HCT116 (cell line): Measurements from ENCODE around the gene LDLR. TPM values are rescaled to one million over a fixed set of nuclear protein-coding genes. Genes with fewer than 3 reads are reported as not detected.

ENCODE experiments used
- CBX3 ChIP-seq: IDR thresholded peaks from 2 replicates; pipeline ENCODE4 v1.6.1; 2012; ENCODE audit warnings: low read depth
- EGR1 ChIP-seq: IDR thresholded peaks from 2 replicates; pipeline ENCODE4 v1.6.1; 2012; ENCODE audit warnings: low read depth
- ELF1 ChIP-seq: IDR thresholded peaks from 2 replicates; pipeline ENCODE4 v1.6.1; 2012; ENCODE audit warnings: low read depth, borderline replicate concordance
- EZH2 ChIP-seq: fragments of 200-600 bp; sonication (generic); IDR thresholded peaks from 2 replicates; pipeline ENCODE4 v1.6.1; 2017; ENCODE audit warnings: antibody characterized with exemption, mixed run types
- POLR2A ChIP-seq: IDR thresholded peaks from 2 replicates; pipeline ENCODE4 v1.7.0; 2011; ENCODE audit warnings: borderline replicate concordance; ENCODE audit not compliant: insufficient read depth, insufficient read length; ENCODE audit errors: extremely low read depth
- POLR2AphosphoS5 ChIP-seq: IDR thresholded peaks from 2 replicates; pipeline ENCODE4 v1.6.1; 2011; ENCODE audit warnings: mild to moderate bottlenecking, low read depth, low read length, moderate library complexity
- RAD21 ChIP-seq: IDR thresholded peaks from 2 replicates; pipeline ENCODE4 v1.6.1; 2012; ENCODE audit warnings: low read depth, mild to moderate bottlenecking
- SIN3A ChIP-seq: IDR thresholded peaks from 2 replicates; pipeline ENCODE4 v1.6.1; 2012; ENCODE audit warnings: low read depth
- SRF ChIP-seq: IDR thresholded peaks from 2 replicates; pipeline ENCODE4 v1.6.1; 2012; ENCODE audit warnings: low read depth
- ZNF274 ChIP-seq: fragments of 200-500 bp; sonication (Bioruptor generic); IDR thresholded peaks from 2 replicates; pipeline ENCODE4 v1.6.1; 2014; ENCODE audit warnings: mild to moderate bottlenecking, low read depth, low read length, inconsistent platforms
- total RNA-seq: library from RNA; stranded (reverse); gene quantifications from one replicate; pipeline ENCODE4 v1.2.1, GENCODE V29; 2021; ENCODE audit not compliant: unreplicated experiment
- TF ChIP-seq, protein P1 (sequence below): IDR thresholded peaks from 2 replicates; pipeline ENCODE4 v1.6.1; 2012; ENCODE audit warnings: low read depth
- TF ChIP-seq, protein P2 (sequence below): IDR thresholded peaks from 2 replicates; pipeline ENCODE4 v1.6.1; 2012
- TF ChIP-seq, protein P3 (sequence below): IDR thresholded peaks from 2 replicates; pipeline ENCODE4 v1.6.1; 2011; ENCODE audit warnings: mild to moderate bottlenecking, low read length, moderate library complexity; ENCODE audit not compliant: insufficient replicate concordance; ENCODE audit errors: extremely low read depth
- TF ChIP-seq, protein P4 (sequence below): IDR thresholded peaks from 2 replicates; pipeline ENCODE4 v1.6.1; 2012

LDLR gene
- total RNA-seq, 1 experiment from 2014 or later = 92.4 TPM

DNA sequence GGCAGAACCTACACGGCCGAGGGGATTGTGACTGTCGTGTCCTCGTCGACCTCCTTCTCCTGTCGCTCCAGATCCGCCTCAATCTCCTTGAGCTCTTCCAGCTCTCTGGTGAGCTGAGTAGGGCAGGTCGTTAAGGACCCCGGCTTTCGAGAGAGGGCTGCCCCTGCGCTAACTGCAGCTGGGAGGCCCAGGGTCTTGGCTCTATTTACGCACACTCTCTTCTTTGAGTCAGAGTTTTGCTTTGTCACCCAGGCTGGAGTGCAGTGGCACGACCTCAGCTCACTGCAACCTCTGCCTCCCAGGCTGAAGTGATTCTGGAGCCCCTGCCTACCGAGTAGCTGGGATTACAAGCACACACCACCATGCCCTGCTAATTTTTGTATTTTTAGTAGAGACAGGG, 58.7 kb downstream of the LDLR start (continued):
- TF ChIP-seq, protein P1, sequence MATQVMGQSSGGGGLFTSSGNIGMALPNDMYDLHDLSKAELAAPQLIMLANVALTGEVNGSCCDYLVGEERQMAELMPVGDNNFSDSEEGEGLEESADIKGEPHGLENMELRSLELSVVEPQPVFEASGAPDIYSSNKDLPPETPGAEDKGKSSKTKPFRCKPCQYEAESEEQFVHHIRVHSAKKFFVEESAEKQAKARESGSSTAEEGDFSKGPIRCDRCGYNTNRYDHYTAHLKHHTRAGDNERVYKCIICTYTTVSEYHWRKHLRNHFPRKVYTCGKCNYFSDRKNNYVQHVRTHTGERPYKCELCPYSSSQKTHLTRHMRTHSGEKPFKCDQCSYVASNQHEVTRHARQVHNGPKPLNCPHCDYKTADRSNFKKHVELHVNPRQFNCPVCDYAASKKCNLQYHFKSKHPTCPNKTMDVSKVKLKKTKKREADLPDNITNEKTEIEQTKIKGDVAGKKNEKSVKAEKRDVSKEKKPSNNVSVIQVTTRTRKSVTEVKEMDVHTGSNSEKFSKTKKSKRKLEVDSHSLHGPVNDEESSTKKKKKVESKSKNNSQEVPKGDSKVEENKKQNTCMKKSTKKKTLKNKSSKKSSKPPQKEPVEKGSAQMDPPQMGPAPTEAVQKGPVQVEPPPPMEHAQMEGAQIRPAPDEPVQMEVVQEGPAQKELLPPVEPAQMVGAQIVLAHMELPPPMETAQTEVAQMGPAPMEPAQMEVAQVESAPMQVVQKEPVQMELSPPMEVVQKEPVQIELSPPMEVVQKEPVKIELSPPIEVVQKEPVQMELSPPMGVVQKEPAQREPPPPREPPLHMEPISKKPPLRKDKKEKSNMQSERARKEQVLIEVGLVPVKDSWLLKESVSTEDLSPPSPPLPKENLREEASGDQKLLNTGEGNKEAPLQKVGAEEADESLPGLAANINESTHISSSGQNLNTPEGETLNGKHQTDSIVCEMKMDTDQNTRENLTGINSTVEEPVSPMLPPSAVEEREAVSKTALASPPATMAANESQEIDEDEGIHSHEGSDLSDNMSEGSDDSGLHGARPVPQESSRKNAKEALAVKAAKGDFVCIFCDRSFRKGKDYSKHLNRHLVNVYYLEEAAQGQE = no peak
- no peak for TF ChIP-seq ZNF274
- TF ChIP-seq, protein P2, sequence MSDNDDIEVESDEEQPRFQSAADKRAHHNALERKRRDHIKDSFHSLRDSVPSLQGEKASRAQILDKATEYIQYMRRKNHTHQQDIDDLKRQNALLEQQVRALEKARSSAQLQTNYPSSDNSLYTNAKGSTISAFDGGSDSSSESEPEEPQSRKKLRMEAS = no peak
- TF ChIP-seq, protein P3, sequence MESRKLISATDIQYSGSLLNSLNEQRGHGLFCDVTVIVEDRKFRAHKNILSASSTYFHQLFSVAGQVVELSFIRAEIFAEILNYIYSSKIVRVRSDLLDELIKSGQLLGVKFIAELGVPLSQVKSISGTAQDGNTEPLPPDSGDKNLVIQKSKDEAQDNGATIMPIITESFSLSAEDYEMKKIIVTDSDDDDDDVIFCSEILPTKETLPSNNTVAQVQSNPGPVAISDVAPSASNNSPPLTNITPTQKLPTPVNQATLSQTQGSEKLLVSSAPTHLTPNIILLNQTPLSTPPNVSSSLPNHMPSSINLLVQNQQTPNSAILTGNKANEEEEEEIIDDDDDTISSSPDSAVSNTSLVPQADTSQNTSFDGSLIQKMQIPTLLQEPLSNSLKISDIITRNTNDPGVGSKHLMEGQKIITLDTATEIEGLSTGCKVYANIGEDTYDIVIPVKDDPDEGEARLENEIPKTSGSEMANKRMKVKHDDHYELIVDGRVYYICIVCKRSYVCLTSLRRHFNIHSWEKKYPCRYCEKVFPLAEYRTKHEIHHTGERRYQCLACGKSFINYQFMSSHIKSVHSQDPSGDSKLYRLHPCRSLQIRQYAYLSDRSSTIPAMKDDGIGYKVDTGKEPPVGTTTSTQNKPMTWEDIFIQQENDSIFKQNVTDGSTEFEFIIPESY = no peak
- no peak for TF ChIP-seq POLR2AphosphoS5
- no peak for TF ChIP-seq EGR1
- no peak for TF ChIP-seq RAD21
- no peak for TF ChIP-seq ELF1
- TF ChIP-seq, protein P4, sequence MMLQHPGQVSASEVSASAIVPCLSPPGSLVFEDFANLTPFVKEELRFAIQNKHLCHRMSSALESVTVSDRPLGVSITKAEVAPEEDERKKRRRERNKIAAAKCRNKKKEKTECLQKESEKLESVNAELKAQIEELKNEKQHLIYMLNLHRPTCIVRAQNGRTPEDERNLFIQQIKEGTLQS = no peak
- no peak for TF ChIP-seq CBX3
- no peak for TF ChIP-seq EZH2
- no peak for TF ChIP-seq SIN3A
- no peak for TF ChIP-seq POLR2A
- TF ChIP-seq SRF = no peak
